Neural progenitor cell (in vitro differentiated cells): ENCODE data around the gene VAPB.

ENCODE experiments used
- CTCF ChIP-seq: fragments of 200-600 bp; sonication (generic); IDR thresholded peaks from 2 replicates; pipeline ENCODE4 v1.5.1; 2017; ENCODE audit warnings: antibody characterized with exemption, mild to moderate bottlenecking
- EZH2 ChIP-seq: fragments of 200-600 bp; sonication (generic); IDR thresholded peaks from 2 replicates; pipeline ENCODE4 v1.6.1; 2017; ENCODE audit warnings: antibody characterized with exemption, mild to moderate bottlenecking, moderate library complexity
- EZH2phosphoT487 ChIP-seq: fragments of 200-600 bp; sonication (generic); IDR thresholded peaks from 2 replicates; pipeline ENCODE4 v1.6.1; 2017; ENCODE audit warnings: antibody characterized with exemption

GRCh38 chr20:58449681-58450221 lies 60.7 kb downstream of the VAPB start:
- TF ChIP-seq CTCF = no peak
- TF ChIP-seq EZH2 = no peak
- no peak for TF ChIP-seq EZH2phosphoT487
